Panc1 (cell line): ENCODE results near the gene BUB3. TPM values are rescaled to one million over a fixed set of nuclear protein-coding genes. Genes with fewer than 3 reads are reported as not detected.

Experiments used
- ATAC-seq: fragments of 200-7000 bp; cut with Tn5 transposase; 2 replicates; pipeline ENCODE4 v1.9.1; 2020; ENCODE audit warnings: mild to moderate bottlenecking, moderate library complexity
- BruUV-seq: library from RNA; stranded (reverse); fragments of 400-500 nt; replicated peaks from 2 replicates; lab custom pipeline; 2021; lab: Mats Ljungman, UMichigan
- CTCF ChIA-PET: fragments of 300-600 bp; sonication (Branson Sonifier 250); formaldehyde crosslinking; loops from one replicate; lab custom pipeline; 2022; ENCODE audit warnings: antibody characterized with exemption; lab: Charles Lee
- POLR2A ChIA-PET: fragments of 300-600 bp; sonication (Branson Sonifier 250); formaldehyde crosslinking; loops from one replicate; lab custom pipeline; 2022; ENCODE audit warnings: antibody characterized with exemption; lab: Charles Lee
- DNase-seq: peaks from one replicate; pipeline ENCODE4 v3.0.0-alpha.2; 2010; ENCODE audit warnings: low read depth, low spot score
- H3K27ac ChIP-seq: 2 replicates; pipeline ENCODE4 v1.5.1; 2011; ENCODE audit warnings: mild to moderate bottlenecking, low read length, inconsistent platforms
- H3K27me3 ChIP-seq: fragments of 200-500 bp; sonication (Bioruptor generic); 2 replicates; pipeline ENCODE4 v1.6.0; 2014; ENCODE audit warnings: low read length, inconsistent platforms; ENCODE audit not compliant: control insufficient read depth, insufficient read depth
- H3K36me3 ChIP-seq: fragments of 200-500 bp; sonication (Bioruptor generic); 2 replicates; pipeline ENCODE4 v1.5.1; 2014; ENCODE audit warnings: inconsistent platforms, mild to moderate bottlenecking, low read length, moderate library complexity; ENCODE audit not compliant: control insufficient read depth, insufficient read depth
- H3K4me1 ChIP-seq: 2 replicates; pipeline ENCODE4 v1.5.1; 2011; ENCODE audit warnings: inconsistent platforms, mild to moderate bottlenecking, low read length, moderate library complexity; ENCODE audit not compliant: control insufficient read depth, insufficient read depth
- H3K4me3 ChIP-seq, 2 experiments: 2 replicates each; pipeline ENCODE4 v1.5.1; 2011 to 2012; ENCODE audit warnings: low read depth in 2 of 2, low read length in 2 of 2, mild to moderate bottlenecking in 2 of 2, inconsistent platforms in 1 of 2, moderate library complexity in 1 of 2
- H3K9me3 ChIP-seq: fragments of 200-500 bp; sonication (Bioruptor generic); 2 replicates; pipeline ENCODE4 v1.5.1; 2014; ENCODE audit warnings: low read depth, mild to moderate bottlenecking, inconsistent platforms, low read length, moderate library complexity; ENCODE audit not compliant: control insufficient read depth, insufficient read depth
- CTCF ChIP-seq: fragments of 450-650 bp; IDR thresholded peaks from 2 replicates; pipeline ENCODE4 v1.5.1; 2017; ENCODE audit warnings: mild to moderate bottlenecking
- POLR2AphosphoS5 ChIP-seq: IDR thresholded peaks from 2 replicates; pipeline ENCODE4 v1.6.1; 2012; ENCODE audit warnings: mild to moderate bottlenecking, low read depth, low read length, moderate library complexity
- SIN3A ChIP-seq: IDR thresholded peaks from 2 replicates; pipeline ENCODE4 v1.6.1; 2012; ENCODE audit warnings: low read depth, mild to moderate bottlenecking, low read length, moderate library complexity, borderline replicate concordance; ENCODE audit not compliant: insufficient read depth
- TCF7L2 ChIP-seq: IDR thresholded peaks from 2 replicates; pipeline ENCODE4 v1.6.1; 2011; ENCODE audit warnings: mild to moderate bottlenecking, low read depth, low read length, inconsistent platforms
- in situ Hi-C: cut with HindIII; loops from 2 replicates; pipeline ENCODE4 v1.10.0; 2016; ENCODE audit warnings: low sequenced_read_pairs, low pct_unique_long_range_greater_than_20kb
- intact Hi-C: fragments of 100-400 bp; cut with micrococcal nuclease; formaldehyde crosslinking; loops from one replicate; pipeline ENCODE4 v1.10.0; 2022; ENCODE audit not compliant: unreplicated experiment
- total RNA-seq: library from RNA; stranded (reverse); gene quantifications from one replicate; pipeline ENCODE4 v1.2.1, GENCODE V29; 2021; ENCODE audit not compliant: unreplicated experiment
- TF ChIP-seq, protein P1 (sequence below), 2 experiments: IDR thresholded peaks; 2 replicates each; pipeline ENCODE4 v1.6.1; 2011 to 2012; ENCODE audit warnings: low read depth in 2 of 2, control low read depth in 1 of 2, low read length in 1 of 2, mild to moderate bottlenecking in 1 of 2, moderate library complexity in 1 of 2; ENCODE audit not compliant: insufficient read depth in 1 of 2

The BUB3 gene
- total RNA-seq, 1 experiment from 2014 or later: 237 TPM

DNA sequence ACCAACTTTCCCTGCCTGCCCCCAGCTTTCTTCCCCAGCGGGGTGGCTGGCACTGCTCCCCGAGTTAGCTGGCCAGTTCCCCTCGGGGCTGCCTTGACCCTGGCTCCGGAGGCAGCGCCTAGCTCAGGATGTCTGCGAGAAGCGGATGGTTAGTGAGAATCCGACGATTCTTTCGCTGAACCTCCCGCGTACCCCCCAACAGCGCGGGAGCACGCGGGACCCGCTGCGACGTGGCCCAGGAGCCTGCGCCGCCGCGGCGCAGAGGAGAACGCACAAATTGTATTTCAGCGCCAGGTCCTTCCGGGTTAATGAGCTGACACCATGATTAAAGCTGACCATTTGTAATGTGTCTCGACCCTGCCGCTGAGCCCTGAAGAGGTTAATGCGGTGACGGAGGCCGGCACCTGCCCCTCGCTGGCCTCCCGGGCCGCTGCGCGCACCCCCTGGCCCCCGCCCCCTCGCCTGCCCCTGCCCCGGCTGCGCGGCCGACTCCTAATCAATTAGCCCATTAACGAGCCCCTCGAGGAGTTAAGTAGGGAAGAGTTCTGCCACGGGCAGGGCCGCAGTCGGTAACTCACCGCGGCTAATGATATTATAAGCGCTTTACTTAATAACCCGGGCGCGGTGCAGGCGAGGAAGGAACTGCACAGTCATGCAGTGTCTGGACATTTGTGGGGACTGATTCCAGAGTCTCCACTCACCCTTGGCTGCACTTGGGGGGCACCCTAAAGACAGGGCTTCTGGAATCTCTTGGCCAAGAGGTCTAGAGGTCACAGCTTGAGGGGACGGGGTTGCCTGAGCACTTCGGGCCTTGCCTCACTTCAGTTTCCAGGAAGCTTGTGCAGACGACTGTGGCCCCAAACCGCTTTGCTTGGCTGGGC is 7.9 kb upstream of the BUB3 start:
- no peak for TF ChIP-seq POLR2AphosphoS5
- no peak for TF ChIP-seq CTCF
- TF ChIP-seq TCF7L2: no peak
- TF ChIP-seq, protein P1, sequence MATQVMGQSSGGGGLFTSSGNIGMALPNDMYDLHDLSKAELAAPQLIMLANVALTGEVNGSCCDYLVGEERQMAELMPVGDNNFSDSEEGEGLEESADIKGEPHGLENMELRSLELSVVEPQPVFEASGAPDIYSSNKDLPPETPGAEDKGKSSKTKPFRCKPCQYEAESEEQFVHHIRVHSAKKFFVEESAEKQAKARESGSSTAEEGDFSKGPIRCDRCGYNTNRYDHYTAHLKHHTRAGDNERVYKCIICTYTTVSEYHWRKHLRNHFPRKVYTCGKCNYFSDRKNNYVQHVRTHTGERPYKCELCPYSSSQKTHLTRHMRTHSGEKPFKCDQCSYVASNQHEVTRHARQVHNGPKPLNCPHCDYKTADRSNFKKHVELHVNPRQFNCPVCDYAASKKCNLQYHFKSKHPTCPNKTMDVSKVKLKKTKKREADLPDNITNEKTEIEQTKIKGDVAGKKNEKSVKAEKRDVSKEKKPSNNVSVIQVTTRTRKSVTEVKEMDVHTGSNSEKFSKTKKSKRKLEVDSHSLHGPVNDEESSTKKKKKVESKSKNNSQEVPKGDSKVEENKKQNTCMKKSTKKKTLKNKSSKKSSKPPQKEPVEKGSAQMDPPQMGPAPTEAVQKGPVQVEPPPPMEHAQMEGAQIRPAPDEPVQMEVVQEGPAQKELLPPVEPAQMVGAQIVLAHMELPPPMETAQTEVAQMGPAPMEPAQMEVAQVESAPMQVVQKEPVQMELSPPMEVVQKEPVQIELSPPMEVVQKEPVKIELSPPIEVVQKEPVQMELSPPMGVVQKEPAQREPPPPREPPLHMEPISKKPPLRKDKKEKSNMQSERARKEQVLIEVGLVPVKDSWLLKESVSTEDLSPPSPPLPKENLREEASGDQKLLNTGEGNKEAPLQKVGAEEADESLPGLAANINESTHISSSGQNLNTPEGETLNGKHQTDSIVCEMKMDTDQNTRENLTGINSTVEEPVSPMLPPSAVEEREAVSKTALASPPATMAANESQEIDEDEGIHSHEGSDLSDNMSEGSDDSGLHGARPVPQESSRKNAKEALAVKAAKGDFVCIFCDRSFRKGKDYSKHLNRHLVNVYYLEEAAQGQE (IDR thresholded peaks at IDR 0.05; ENCODE audit: insufficient read depth in 1 of 2, low read depth in 2 of 2, low read length in 1 of 2): no peak
- no peak for TF ChIP-seq SIN3A
- Histone ChIP-seq H3K4me3 (no peak overlapping the region), H3K27me3 (no peaks in the 10 kb centered on the region), H3K36me3 (no peaks in the 10 kb centered on the region), H3K9me3 (no peaks in the 10 kb centered on the region), H3K27ac (no peak overlapping the region), H3K4me1 (peaks cover 26% of the 10 kb centered on the region)
- ATAC-seq (no peak), DNase-seq (no peak)
- in situ Hi-C loops (no loop called here), intact Hi-C loops (no loop called here)
- no TSS peak for BruUV-seq
- ChIA-PET POLR2A (no interaction called here), CTCF (interaction anchor here (1.4 kb wide), 1 partner anchor 233 kb away, joined by 5 read pairs; no protein-coding TSS in a partner anchor)

GRCh38 chr10:123146894-123147634 is 7.1 kb upstream of the BUB3 start:
- Histone ChIP-seq H3K9me3 (no peaks in the 10 kb centered on the region), H3K36me3 (no peaks in the 10 kb centered on the region), H3K27me3 (no peaks in the 10 kb centered on the region), H3K4me1 (peaks cover 32% of the 10 kb centered on the region), H3K27ac (no peak overlapping the region), H3K4me3 (no peak overlapping the region; a peak in 1 of 4 replicates)
- ChIA-PET CTCF (no interaction called here), POLR2A (no interaction called here)
- TF ChIP-seq, protein P1 (IDR thresholded peaks at IDR 0.05; ENCODE audit: insufficient read depth in 1 of 2, low read depth in 2 of 2, low read length in 1 of 2): no peak
- no peak for TF ChIP-seq SIN3A
- no peak for TF ChIP-seq CTCF
- no peak for TF ChIP-seq TCF7L2
- TF ChIP-seq POLR2AphosphoS5: no peak
- intact Hi-C loops: no loop called here
- no peak for ATAC-seq
- no peak for DNase-seq
- in situ Hi-C loops: no loop called here
- no TSS peak for BruUV-seq
